PC-3 (cell line): ENCODE results near the gene CEPT1. TPM values are rescaled to one million over a fixed set of nuclear protein-coding genes. Genes with fewer than 3 reads are reported as not detected.

Experiments used
- ATAC-seq: fragments of 200-7000 bp; cut with Tn5 transposase; 2 replicates; pipeline ENCODE4 v1.9.1; 2020; ENCODE audit warnings: mild to moderate bottlenecking, moderate library complexity
- BruUV-seq: library from RNA; stranded (reverse); fragments of 400-500 nt; replicated peaks from 2 replicates; lab custom pipeline; 2021; lab: Mats Ljungman, UMichigan
- CTCF ChIA-PET: fragments of 300-600 bp; sonication (Branson Sonifier 250); formaldehyde crosslinking; loops from one replicate; lab custom pipeline; 2022; ENCODE audit warnings: antibody characterized with exemption; lab: Charles Lee
- POLR2A ChIA-PET: fragments of 300-600 bp; sonication (Branson Sonifier 250); formaldehyde crosslinking; loops from one replicate; lab custom pipeline; 2022; ENCODE audit warnings: antibody characterized with exemption; ENCODE audit not compliant: unreplicated experiment; lab: Charles Lee
- DNase-seq: peaks from one replicate; pipeline ENCODE4 v3.0.0-alpha.2; 2015
- H2AFZ ChIP-seq: fragments of 300-600 bp; sonication (generic); 2 replicates; pipeline ENCODE4 v1.6.0; 2016; ENCODE audit warnings: antibody characterized with exemption, low read length
- H3F3A ChIP-seq: fragments of 300-600 bp; sonication (generic); one replicate; pipeline ENCODE4 v1.6.0; 2017; ENCODE audit warnings: antibody characterized with exemption, low read length, control low read depth, mild to moderate bottlenecking; ENCODE audit not compliant: unreplicated experiment
- H3K27ac ChIP-seq: fragments of 300-600 bp; sonication (generic); 2 replicates; pipeline ENCODE4 v1.5.1; 2016; ENCODE audit warnings: mild to moderate bottlenecking, low read length
- H3K27me3 ChIP-seq: fragments of 300-600 bp; sonication (generic); 2 replicates; pipeline ENCODE4 v1.6.1; 2016; ENCODE audit warnings: low read length, mixed read lengths
- H3K36me3 ChIP-seq: fragments of 300-600 bp; sonication (generic); 2 replicates; pipeline ENCODE4 v1.6.1; 2016; ENCODE audit warnings: low read depth, mixed run types, low read length, mixed read lengths
- H3K4me1 ChIP-seq: fragments of 300-600 bp; sonication (generic); 2 replicates; pipeline ENCODE4 v1.5.1; 2016; ENCODE audit warnings: low read length; ENCODE audit not compliant: insufficient read depth
- H3K4me2 ChIP-seq: fragments of 300-600 bp; sonication (generic); 2 replicates; pipeline ENCODE4 v1.6.0; 2016; ENCODE audit warnings: low read length
- H3K4me3 ChIP-seq: fragments of 300-600 bp; sonication (generic); 2 replicates; pipeline ENCODE4 v1.5.1; 2016; ENCODE audit warnings: mild to moderate bottlenecking, low read length, mixed read lengths
- H3K79me2 ChIP-seq: fragments of 300-600 bp; sonication (generic); 2 replicates; pipeline ENCODE4 v1.6.1; 2017; ENCODE audit warnings: low read length, mixed read lengths
- H3K9ac ChIP-seq: fragments of 300-600 bp; sonication (generic); 2 replicates; pipeline ENCODE4 v1.6.0; 2016; ENCODE audit warnings: mild to moderate bottlenecking, low read length
- H3K9me2 ChIP-seq: fragments of 300-600 bp; sonication (generic); replicated peaks from 2 replicates; pipeline ENCODE4 v1.6.1; 2016; ENCODE audit warnings: mixed run types, low read length, mixed read lengths
- H3K9me3 ChIP-seq: fragments of 300-600 bp; sonication (generic); 2 replicates; pipeline ENCODE4 v1.6.1; 2016; ENCODE audit warnings: low read length, mixed read lengths
- H4K20me1 ChIP-seq: fragments of 300-600 bp; sonication (generic); 2 replicates; pipeline ENCODE4 v1.6.1; 2016; ENCODE audit warnings: low read length, mixed read lengths
- EZH2 ChIP-seq: fragments of 300-600 bp; sonication (generic); IDR thresholded peaks from one replicate; pipeline ENCODE4 v1.6.1; 2017; ENCODE audit warnings: antibody characterized with exemption, mild to moderate bottlenecking, low read length; ENCODE audit not compliant: unreplicated experiment
- EZH2phosphoT487 ChIP-seq: fragments of 300-600 bp; sonication (generic); IDR thresholded peaks from 2 replicates; pipeline ENCODE4 v1.6.1; 2018; ENCODE audit warnings: mild to moderate bottlenecking, antibody characterized with exemption, low read length, borderline replicate concordance
- intact Hi-C: fragments of 100-400 bp; cut with micrococcal nuclease; formaldehyde crosslinking; loops from 2 replicates; pipeline ENCODE4 v1.9.0; 2023
- total RNA-seq: library from RNA; depleted of rRNA; stranded (reverse); fragments of >200 nt; gene quantifications from 2 replicates; pipeline ENCODE4 v1.2.3, GENCODE V29; 2014
- TF ChIP-seq, protein P1 (sequence below): fragments of 300-600 bp; sonication (generic); conservative IDR thresholded peaks from 2 replicates; pipeline ENCODE4 v1.5.1; 2017; ENCODE audit warnings: antibody characterized with exemption, low read depth, mild to moderate bottlenecking, low read length

Gene CEPT1
- total RNA-seq, 1 experiment from 2014 or later, result 20.6 TPM

DNA sequence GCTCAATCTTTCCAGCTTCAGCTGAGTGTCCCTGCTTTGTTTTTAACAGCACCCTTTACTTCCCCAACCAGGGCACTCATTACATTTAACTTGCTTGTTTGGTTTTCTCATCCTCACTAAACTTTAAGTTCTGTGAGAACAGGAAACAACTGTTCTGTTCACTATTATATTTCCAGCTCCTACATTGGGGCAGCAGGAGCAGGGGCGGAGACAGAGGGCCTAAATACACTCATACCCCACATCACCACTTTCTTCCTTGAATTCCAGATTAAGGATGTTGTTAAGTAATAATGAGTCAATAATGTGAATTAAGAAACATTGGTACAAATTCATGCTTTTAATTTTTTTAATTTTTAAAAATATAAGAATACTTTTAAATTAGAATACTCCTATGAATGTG, 6.2 kb upstream of the CEPT1 start:
- TF ChIP-seq, protein P1, sequence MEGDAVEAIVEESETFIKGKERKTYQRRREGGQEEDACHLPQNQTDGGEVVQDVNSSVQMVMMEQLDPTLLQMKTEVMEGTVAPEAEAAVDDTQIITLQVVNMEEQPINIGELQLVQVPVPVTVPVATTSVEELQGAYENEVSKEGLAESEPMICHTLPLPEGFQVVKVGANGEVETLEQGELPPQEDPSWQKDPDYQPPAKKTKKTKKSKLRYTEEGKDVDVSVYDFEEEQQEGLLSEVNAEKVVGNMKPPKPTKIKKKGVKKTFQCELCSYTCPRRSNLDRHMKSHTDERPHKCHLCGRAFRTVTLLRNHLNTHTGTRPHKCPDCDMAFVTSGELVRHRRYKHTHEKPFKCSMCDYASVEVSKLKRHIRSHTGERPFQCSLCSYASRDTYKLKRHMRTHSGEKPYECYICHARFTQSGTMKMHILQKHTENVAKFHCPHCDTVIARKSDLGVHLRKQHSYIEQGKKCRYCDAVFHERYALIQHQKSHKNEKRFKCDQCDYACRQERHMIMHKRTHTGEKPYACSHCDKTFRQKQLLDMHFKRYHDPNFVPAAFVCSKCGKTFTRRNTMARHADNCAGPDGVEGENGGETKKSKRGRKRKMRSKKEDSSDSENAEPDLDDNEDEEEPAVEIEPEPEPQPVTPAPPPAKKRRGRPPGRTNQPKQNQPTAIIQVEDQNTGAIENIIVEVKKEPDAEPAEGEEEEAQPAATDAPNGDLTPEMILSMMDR, result no peak
- TF ChIP-seq EZH2, result no peak
- no peaks in the 10 kb centered on the region for H3F3A ChIP-seq
- peaks cover 10% of the 10 kb centered on the region for H3K4me1 ChIP-seq
- no peaks in the 10 kb centered on the region for H3K9me2 ChIP-seq
- DNase-seq, result no peak
- ATAC-seq, result no peak
- CTCF ChIA-PET, result no interaction called here
- no peaks in the 10 kb centered on the region for H3K9me3 ChIP-seq
- H3K27me3 ChIP-seq, result no peaks in the 10 kb centered on the region
- no peak overlapping the region for H3K4me2 ChIP-seq
- H3K36me3 ChIP-seq, result peaks cover 3% of the 10 kb centered on the region; the same call in 1 of the 2 replicates
- H3K9ac ChIP-seq, result no peak overlapping the region
- BruUV-seq, result no TSS peak
- H3K79me2 ChIP-seq, result peaks cover 12% of the 10 kb centered on the region
- no peak overlapping the region for H3K27ac ChIP-seq
- POLR2A ChIA-PET, result no interaction called here
- H2AFZ ChIP-seq, result no peak overlapping the region
- H4K20me1 ChIP-seq, result 0 out of 2 replicates have a peak, but pooled peaks cover 4% of the 10 kb centered on the region
- intact Hi-C loops, result no loop called here
- H3K4me3 ChIP-seq, result no peak overlapping the region

DNA sequence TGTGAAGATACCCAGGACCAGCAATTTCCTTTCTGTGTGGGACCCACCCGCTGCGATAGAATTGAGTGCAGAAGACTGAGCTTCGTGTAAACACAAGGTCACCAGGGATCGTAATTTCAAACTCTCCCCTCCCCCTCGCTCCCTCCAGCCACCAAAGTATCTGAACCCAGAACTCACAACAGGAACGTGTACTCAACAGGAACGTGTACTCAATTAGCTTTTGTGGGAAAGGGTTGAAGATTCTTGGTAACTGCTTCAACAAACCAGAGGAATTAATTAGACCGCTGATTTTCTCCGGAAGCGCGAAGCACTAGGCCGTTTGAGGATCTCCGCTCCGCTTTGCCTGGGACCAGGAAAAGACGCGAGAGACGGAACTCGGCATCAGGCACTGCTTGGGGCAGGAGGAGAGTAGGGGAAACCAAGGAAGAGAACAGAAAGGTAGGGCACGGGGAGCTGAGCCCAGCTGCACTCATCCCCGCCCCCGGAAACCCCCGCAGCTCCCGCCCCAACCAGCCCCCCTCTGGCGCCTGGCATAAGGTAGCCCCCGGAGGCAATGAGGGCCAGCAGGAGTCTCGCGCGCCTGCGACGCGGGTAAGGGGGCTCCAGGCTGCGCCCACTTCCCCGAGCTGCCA, 583 bp upstream of the CEPT1 start:
- H3K4me1 ChIP-seq, result peaks cover 27% of the 10 kb centered on the region
- no peaks in the 10 kb centered on the region for H3K9me3 ChIP-seq
- peak; percentile 57 for ATAC-seq
- peak overlapping the region; percentile 99 for H2AFZ ChIP-seq
- DNase-seq, result peak; percentile 57
- H3K27me3 ChIP-seq, result no peaks in the 10 kb centered on the region
- H3K4me2 ChIP-seq, result peak overlapping the region; percentile 91
- ChIA-PET POLR2A (interaction anchor here (0.6 kb wide), 1 partner anchor 732 kb away, joined by 3 read pairs; the partner anchor contains the start of gene LAMTOR5), CTCF (no interaction called here)
- TF ChIP-seq, protein P1, result no peak
- TF ChIP-seq EZH2, result no peak
- TF ChIP-seq EZH2phosphoT487, result no peak
- H3K27ac ChIP-seq, result peak overlapping the region; percentile 47
- H3K36me3 ChIP-seq, result peaks cover 3% of the 10 kb centered on the region; the same call in 1 of the 2 replicates
- H3K79me2 ChIP-seq, result peaks cover 64% of the 10 kb centered on the region
- intact Hi-C loops, result no loop called here
- no peaks in the 10 kb centered on the region for H3K9me2 ChIP-seq
- no peaks in the 10 kb centered on the region for H3F3A ChIP-seq
- 0 out of 2 replicates have a peak, but pooled peaks cover 4% of the 10 kb centered on the region for H4K20me1 ChIP-seq
- peak overlapping the region; percentile 88 for H3K4me3 ChIP-seq
- BruUV-seq, result TSS peak; percentile 59
- H3K9ac ChIP-seq, result peak overlapping the region; percentile 89

DNA sequence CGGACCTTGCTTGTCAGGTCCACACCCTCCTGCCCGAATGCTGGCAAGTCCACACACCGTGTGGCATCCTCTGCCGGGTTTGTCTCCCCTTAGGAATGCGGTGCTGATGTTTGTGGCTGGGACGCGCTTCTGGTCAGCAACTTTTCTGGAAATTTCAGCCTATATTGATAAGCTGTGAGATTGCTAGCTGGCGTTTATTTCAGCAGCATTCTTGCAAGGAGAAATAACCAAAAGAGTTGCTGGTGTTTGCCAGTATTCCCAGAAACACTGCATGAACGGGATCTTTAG, 601 bp downstream of the CEPT1 start:
- Histone ChIP-seq H3K9me2 (no peaks in the 10 kb centered on the region), H4K20me1 (0 out of 2 replicates have a peak, but pooled peaks cover 4% of the 10 kb centered on the region), H3K36me3 (peaks cover 3% of the 10 kb centered on the region; the same call in 1 of the 2 replicates), H3K79me2 (peaks cover 76% of the 10 kb centered on the region), H3K9me3 (no peaks in the 10 kb centered on the region), H3F3A (no peaks in the 10 kb centered on the region), H3K27ac (0 out of 2 replicates have a peak overlapping the region, but pooled peaks have one; percentile 47), H2AFZ (peak overlapping the region; percentile 99), H3K9ac (peak overlapping the region; percentile 89), H3K4me2 (peak overlapping the region; percentile 91), H3K4me1 (peaks cover 21% of the 10 kb centered on the region), H3K4me3 (peak overlapping the region; percentile 88), H3K27me3 (no peaks in the 10 kb centered on the region)
- intact Hi-C loops, result loop anchor here (1.0 kb wide), 1 partner anchor 177 kb away; the partner anchor contains the start of gene LRIF1
- BruUV-seq, result no TSS peak
- POLR2A ChIA-PET, result no interaction called here
- CTCF ChIA-PET, result no interaction called here
- ATAC-seq (peak; percentile 80), DNase-seq (peak; percentile 61)
- no peak for TF ChIP-seq EZH2
- no peak for TF ChIP-seq EZH2phosphoT487
- TF ChIP-seq, protein P1, result no peak
